T47D (cell line): ENCODE measurements around the gene ME2.
"Not testable (repeated sequence)": the region's sequence is repeated elsewhere in the genome, so short reads cannot be mapped to it uniquely, and the experiment has no call there.

Experiments
- DNase-seq, 2 experiments: peaks; one replicate each; pipeline versions ENCODE4 v3.0.0 to v3.0.0-alpha.2; 2011 to 2012; ENCODE audit warnings: low read depth in 1 of 2, low spot score in 1 of 2
- JUND ChIP-seq: IDR thresholded peaks from 2 replicates; pipeline ENCODE4 v1.6.1; 2012; ENCODE audit warnings: low read depth
- in situ Hi-C: cut with HindIII; loops from 2 replicates; pipeline ENCODE4 v1.10.0; 2016; ENCODE audit warnings: low sequenced_read_pairs, low pct_unique_long_range_greater_than_20kb

Gene ME2

DNA sequence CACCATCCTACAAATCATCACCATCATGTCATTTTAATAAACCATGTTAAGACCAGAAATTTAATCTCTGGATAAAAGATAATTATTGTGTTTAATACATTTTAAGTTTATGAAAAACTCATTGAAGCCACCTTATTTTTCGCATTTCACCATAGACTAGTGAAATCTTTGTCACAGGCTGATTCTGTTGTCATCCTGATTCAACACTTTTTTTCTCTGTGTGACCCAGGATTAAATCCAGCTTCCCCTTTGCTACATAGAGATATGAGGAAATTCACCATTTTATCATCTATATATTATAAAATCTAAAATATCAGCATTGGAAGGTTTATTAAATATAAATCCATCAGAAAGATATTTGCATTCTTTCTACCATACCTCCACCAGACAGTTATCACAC, 29.9 kb upstream of the ME2 start:
- no peak for DNase-seq
- in situ Hi-C loops: no loop called here
- no peak for TF ChIP-seq JUND

- no peak for DNase-seq
- in situ Hi-C loops: no loop called here
- no peak for TF ChIP-seq JUND
These were observed 29.5 kb upstream of the ME2 start for GRCh38 chr18:50849419-50849821.

GRCh38 chr18:50850307-50851065, 28.4 kb upstream of the ME2 start:
- no peak for DNase-seq
- in situ Hi-C loops: no loop called here
- TF ChIP-seq JUND: no peak

GRCh38 chr18:50853863-50854271, 25.1 kb upstream of the ME2 start:
- TF ChIP-seq JUND: no peak
- in situ Hi-C loops: no loop called here

GRCh38 chr18:50855976-50856757, 22.8 kb upstream of the ME2 start:
- no peak for TF ChIP-seq JUND
- DNase-seq: no peak
- in situ Hi-C loops: no loop called here

More at GRCh38 chr18:50853863-50854271, 25.1 kb upstream of the ME2 start:
- DNase-seq: no peak

DNA sequence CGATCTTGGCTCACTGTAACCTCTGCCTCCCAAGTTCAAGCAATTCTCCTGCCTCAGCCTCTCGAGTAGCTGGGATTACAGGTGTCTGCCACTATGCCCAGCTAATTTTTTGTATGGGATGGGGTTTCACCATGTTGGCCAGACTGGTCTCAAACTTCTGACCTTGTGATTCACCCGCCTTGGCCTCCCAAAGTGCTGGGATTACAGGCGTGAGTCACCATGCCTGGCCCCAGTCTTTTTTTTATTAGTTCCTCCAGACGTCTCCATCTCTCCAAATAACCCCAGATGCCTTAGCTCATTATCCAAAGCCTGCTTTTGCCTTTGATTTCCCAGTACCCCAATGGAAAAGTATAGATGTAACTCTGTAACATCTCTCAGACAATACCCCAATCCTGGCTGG, 21.8 kb upstream of the ME2 start:
- in situ Hi-C loops, DNase-seq: not testable (repeated sequence)

GRCh38 chr18:50857694-50858093, 21.2 kb upstream of the ME2 start:
- in situ Hi-C loops: no loop called here
- no peak for DNase-seq
- TF ChIP-seq JUND: no peak

DNA sequence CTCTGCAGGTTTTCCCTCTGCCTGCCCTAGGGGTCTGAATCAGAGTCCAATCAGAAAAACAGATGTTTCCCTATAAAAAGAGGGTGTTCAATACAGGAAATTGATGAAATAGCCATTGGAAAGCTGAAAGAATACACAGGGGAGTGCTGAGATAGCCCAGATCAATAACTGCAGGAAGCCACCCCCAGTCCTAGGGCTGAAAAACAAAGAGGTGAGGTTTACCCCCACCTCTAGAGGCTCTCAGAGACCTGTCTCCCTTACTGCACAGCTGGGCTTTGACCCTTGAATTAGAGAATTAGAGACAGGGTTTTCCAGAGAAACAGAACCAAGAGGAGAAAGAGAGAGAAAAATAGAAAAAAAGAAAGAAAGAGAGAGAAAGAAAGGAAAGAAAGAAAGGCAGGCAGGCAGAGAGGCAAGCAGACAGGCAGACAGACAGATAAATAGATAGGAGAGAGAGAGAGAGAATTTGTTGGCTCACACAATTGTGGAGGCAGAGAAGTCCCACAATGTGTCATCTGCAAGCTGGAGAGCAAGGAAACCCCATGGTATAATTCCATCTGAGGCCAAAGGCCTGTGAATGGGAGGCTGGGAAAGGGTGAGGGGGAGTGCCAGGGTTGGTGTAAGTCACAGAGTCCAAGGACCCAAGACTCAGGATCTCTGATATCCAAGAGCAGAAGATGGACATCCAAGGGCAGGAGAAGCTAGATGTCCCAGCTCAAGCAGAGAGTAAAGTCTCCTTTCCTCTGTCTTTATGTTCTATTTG, 18.9 kb upstream of the ME2 start:
- no peak for TF ChIP-seq JUND
- DNase-seq: no peak
- in situ Hi-C loops: no loop called here

DNA sequence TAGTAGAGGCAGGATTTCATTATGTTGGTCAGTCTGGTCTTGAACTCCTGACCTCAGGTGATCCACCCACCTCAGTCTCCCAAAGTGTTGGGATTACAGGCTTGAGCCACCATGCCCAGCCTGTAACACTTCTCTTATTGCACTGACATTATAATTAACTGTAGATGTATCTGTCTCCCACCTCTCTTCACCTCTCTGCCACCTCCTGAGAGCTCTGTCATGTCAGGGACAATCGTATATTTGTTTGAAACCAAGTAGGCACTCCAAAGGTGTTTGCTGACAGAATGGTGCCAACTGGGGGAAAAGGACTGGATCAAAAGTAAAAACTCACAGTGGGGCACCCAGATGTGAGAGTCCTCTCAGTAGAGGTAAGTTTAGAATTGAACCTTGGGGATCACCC, 17.3 kb upstream of the ME2 start:
- DNase-seq: no peak
- no peak for TF ChIP-seq JUND
- in situ Hi-C loops: no loop called here

DNA sequence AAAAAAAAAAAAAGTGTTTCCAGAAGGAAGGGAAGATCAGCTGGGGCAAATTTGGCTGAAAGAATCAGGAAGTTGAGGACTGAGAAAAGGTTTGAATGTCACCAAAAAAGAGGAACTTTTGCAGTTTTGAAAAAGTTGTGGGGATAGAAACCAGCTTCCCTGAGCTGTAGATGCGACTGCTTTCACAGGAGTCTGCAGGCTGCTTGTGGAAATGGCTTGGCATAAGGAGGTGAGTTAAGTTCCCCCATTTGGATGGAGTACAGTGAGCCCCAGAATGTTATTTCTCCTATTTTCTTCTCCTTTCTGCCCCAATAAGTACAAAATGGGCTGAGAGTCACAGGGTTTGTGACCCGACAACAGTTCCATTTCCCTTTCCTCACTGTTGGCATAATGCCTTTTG, 16.5 kb upstream of the ME2 start:
- in situ Hi-C loops: no loop called here
- DNase-seq: no peak
- TF ChIP-seq JUND: no peak

DNA sequence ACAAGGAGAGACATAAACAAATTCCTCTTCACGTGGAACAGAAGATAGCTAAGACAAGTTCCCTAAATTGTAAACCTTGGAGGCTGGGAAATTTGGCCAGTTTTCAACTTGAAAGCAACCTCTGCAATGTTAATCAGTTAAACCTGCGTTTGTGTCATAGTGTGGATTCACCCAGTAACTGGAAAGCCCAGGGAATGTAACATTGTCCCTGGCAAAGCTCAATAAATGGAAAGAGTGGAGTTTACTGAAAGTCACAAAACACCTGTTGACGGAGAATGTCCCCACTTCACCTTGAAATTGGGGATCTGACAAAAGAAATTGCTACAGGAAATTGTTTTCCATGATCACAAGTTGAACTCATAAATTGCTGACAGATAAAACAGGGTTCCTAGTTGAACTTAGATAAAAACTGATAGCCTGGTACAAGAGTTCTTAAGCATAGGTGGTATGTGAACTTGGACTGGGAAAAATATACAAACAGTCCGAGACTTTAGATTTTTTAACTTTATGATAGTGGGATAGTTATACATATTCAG, 15.0 kb upstream of the ME2 start:
- no peak for TF ChIP-seq JUND
- DNase-seq: no peak
- in situ Hi-C loops: no loop called here

GRCh38 chr18:50866765-50867164, 12.2 kb upstream of the ME2 start:
- TF ChIP-seq JUND: no peak
- in situ Hi-C loops: no loop called here
- no peak for DNase-seq

DNA sequence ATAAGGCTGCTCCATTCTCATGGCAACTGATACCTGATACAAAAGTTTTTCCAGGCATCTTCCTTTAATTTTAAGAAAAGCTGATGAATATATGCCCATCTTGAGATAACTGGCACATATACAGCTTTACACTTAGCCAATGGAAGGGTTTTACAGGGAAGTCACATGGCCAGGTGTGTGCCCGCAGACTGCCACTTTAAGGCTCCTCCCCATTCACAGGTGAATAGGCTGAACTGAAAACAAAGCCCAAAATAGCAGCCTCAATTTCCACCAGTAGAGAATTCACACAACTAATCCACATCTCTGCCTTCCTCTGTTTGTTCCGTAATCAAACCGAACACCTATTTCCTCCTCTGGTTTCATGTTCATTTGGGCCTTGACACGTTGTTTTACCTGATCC, 9.8 kb upstream of the ME2 start:
- no peak for TF ChIP-seq JUND
- DNase-seq: no peak
- in situ Hi-C loops: no loop called here
